Mononuclear cell (primary cell): ENCODE measurements around the gene CAPN7. TPM values are rescaled to one million over a fixed set of nuclear protein-coding genes. Genes with fewer than 3 reads are reported as not detected.

Experiments
- H3K27me3 ChIP-seq: 2 replicates; pipeline ENCODE4 v1.6.0; 2011; ENCODE audit warnings: low read length, control low read depth; ENCODE audit not compliant: insufficient read depth
- H3K4me1 ChIP-seq: 2 replicates; pipeline ENCODE4 v1.5.1; 2011; ENCODE audit warnings: mild to moderate bottlenecking, low read length, control low read depth; ENCODE audit not compliant: insufficient read depth
- H3K4me3 ChIP-seq: 2 replicates; pipeline ENCODE4 v1.5.1; 2011; ENCODE audit warnings: mild to moderate bottlenecking, low read length, moderate library complexity
- H3K9me3 ChIP-seq: 2 replicates; pipeline ENCODE4 v1.5.1; 2011; ENCODE audit warnings: low read depth, mild to moderate bottlenecking, control low read depth, low read length
- total RNA-seq: library from RNA; depleted of rRNA; stranded (reverse); fragments of >200 nt; gene quantifications from one replicate; pipeline ENCODE4 v1.2.3, GENCODE V29; 2012

The CAPN7 gene
- total RNA-seq, 1 donor = 111 TPM

DNA sequence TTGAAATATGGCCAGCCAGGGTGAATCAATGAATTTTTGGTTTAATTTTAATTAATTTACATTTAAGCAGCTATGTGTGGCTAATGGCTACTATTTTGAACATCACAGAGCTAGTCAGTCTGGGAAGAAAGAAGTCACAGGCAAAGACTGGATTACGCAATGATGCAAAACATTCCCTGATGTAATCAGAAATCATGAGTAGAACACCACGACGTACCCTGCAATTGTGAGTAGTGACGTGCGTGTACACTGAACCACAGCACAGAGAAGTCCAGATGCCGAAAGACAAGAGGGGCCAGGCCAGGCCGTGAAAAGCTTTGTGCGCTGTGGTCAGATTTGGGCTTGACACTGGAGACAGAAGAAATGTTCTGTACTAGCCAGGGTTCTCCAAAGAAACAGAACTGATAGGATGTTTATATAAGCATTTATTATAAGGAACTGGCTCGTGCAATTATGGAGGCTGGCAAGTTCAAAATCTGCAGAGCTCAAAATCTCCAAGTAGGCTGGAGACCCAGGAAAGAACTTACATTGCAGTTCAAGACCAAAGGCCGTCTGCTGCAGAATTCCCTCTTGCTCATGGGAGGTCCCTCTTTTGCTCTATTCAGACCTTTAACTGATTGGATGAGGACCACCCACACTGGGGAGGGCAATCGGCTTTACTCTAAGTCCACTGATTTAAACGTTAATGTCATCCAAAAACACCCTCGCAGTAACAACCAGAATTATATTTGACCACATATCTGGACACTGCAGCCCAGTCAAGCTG, 81.7 kb downstream of the CAPN7 start:
- Histone ChIP-seq H3K9me3 (no peaks in the 10 kb centered on the region), H3K4me1 (peaks cover 94% of the 10 kb centered on the region), H3K4me3 (no peak overlapping the region), H3K27me3 (no peaks in the 10 kb centered on the region)

DNA sequence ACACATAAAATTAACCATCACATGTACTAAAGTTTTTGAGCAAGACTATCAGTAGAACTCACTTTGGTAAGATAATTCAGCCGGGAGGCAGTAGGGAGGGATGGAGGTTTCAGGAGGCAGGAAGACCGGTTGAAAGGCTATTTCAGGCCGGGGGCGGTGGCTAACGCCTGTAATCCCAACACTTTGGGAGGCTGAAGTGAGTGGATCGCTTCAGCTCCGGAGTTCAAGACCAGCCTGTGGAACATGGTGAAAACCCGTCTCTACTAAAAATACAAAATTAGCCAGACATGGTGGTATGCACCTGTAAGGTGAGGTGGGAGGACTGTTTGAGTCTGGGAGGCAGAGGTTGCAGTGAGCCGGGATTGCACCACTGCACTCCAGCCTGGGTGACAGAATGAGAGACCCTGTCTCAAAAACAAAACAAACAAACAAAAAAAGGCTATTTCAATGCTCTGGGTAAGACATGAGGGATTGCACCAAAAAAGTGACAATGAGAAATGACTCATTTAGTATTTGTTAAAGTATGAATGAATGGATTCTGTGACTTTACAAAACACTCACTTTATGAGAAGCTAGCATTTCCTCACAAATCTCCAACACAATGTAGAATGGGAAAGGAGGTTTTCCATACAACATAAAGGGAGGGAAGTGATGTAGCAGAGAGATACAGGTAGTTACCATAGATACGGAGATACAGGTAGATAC, 82.4 kb downstream of the CAPN7 start:
- Histone ChIP-seq H3K27me3 (no peaks in the 10 kb centered on the region), H3K9me3 (no peaks in the 10 kb centered on the region), H3K4me3 (no peak overlapping the region), H3K4me1 (peaks cover 96% of the 10 kb centered on the region)

DNA sequence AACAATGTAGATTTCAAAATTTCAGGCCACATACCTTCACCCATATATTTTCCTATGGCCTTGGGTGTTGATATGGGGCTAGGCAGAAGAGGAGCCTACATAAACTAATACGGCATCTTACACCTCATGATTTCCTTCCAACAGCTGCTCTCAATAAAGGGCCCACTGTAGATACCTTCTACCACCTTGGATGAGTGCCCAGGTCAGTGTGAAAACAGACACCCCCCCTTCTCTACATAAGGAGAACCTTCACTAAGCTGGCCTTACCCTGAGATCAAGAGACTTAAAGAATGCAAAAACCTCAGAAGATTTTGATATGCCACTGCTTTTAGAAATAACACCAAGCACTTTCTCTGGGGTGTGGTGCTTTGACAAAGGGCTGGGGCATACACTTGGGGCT, 83.6 kb downstream of the CAPN7 start:
- no peak overlapping the region for H3K4me3 ChIP-seq

DNA sequence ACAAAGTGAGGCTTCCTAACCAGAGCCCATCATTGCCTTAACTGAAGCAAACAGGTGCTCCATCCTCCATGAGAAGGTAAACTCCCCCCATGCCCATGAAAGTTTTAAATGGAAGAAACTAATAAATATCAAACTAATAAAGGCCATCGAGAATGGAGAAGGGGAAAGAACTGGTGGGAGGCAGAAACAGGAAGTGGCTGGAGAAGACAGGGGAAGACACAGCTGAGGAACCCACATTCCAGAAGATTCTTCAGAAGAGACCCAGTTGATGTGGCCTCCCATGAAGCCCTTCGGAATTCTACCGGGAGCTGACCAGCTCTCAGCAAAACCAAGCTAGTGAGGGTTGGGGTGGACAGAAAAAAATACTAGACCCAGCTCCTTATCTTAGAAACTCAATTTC, 84.7 kb downstream of the CAPN7 start:
- no peak overlapping the region for H3K4me3 ChIP-seq
- peaks cover 97% of the 10 kb centered on the region for H3K4me1 ChIP-seq
- no peaks in the 10 kb centered on the region for H3K27me3 ChIP-seq

More for the DNA sequence above, 83.6 kb downstream of the CAPN7 start:
- H3K27me3 ChIP-seq = no peaks in the 10 kb centered on the region
- H3K4me1 ChIP-seq = peaks cover 96% of the 10 kb centered on the region
- H3K9me3 ChIP-seq = no peaks in the 10 kb centered on the region

DNA sequence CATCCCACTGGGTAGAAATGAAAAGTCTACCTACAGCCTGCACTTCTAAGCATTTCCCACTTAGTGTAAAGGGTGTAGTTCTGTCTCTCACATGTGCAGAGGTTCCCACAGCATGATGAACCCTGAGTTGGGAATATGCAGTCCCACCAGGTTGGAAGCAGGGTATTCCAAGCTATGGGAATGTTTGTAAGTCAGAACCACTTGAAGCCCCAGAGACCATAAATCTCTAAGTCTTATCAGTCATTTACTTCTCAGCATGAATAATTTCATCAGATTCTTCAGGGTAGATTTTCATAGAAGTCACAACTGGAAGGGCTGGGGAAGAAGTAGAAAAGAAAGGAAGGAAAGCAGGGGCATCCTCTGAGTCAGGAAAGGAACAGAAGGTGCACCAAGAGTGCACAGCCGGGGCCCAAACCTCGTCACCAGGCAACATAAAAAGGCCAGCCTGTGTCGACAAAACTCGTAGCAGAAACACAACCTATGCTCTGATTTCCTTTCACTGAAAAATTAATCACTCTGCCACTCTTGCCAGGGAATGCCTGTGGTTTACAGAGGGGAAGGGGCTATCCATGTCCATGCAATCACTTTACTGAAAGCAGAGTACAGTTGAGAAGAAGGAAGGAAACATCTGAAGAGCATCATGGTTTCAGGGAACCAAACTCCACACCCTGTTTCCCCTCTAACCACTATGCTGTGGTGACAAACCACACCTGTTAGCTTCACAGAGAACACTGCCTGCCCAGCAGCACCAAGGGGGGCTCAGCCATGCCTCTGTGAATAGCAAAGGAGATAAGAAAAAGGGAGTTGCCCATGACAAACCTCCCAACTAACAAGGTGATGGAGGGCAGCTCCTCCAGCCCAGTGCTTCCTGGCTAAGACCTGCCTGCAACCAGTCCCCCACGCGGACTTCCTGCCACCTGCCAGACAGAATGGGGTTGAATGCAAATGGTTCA, 85.8 kb downstream of the CAPN7 start:
- H3K4me1 ChIP-seq = peaks cover 100% of the 10 kb centered on the region
- H3K9me3 ChIP-seq = no peaks in the 10 kb centered on the region
- H3K27me3 ChIP-seq = no peaks in the 10 kb centered on the region
- no peak overlapping the region for H3K4me3 ChIP-seq

More for the DNA sequence above, 84.7 kb downstream of the CAPN7 start:
- no peaks in the 10 kb centered on the region for H3K9me3 ChIP-seq

DNA sequence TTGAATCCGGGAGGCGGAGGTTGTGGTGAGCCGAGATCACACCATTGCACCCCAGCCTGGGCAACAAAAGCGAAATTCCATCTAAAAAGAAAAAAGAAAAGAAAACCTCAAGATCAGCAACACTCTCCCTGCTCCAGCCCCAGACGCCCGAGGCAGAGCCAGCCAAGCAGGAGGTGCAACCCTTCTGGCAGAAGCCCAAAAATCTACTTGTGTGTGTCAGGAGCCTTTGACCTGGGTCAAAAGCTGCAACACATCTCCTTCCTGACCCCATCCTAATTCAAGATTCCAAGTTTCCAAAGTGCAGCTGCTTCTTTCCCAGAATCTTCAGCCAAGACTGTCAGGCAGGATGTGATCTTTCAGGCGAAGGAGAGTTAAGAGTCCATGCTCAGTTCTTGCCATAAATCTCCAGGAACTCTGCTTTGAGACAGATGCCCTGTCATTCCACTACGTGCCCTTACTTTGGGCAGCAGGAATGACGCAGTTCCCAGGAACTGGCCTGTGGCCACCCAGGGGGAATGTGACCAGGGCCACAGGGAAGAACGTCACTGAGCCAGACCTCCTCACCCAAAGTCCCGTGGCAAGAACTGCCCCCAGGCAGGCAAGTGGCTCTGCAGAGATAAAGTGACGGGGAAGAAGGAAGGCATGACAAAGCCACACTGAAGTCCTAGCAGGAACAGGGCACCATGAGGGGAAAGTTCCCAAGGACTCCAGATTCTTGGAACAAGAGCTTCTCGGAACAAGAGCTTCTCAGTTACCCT, 86.9 kb downstream of the CAPN7 start:
- Histone ChIP-seq H3K4me3 (no peak overlapping the region), H3K27me3 (no peaks in the 10 kb centered on the region), H3K4me1 (peaks cover 99% of the 10 kb centered on the region)

DNA sequence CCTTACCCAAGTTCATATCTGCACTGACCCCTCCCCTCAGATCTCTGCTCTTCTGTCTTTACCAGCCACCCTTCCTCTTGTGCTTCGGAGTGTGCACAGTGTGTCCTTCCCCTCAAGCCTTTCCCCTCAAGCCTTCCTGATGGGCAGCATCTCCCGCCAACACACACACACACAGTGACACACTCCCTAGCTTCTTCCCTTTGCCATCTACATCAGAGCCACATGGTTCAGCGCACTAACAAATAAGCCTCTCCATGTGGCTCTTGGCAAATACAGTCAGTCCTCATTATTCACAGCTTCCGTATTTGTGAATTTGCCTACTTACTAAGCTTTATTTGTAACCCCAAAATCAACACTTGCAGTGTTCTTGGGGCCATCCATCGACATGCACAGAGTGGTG, 88.9 kb downstream of the CAPN7 start:
- Histone ChIP-seq H3K4me3 (no peak overlapping the region), H3K9me3 (no peaks in the 10 kb centered on the region), H3K4me1 (peaks cover 94% of the 10 kb centered on the region), H3K27me3 (no peaks in the 10 kb centered on the region)

More for the DNA sequence above, 86.9 kb downstream of the CAPN7 start:
- H3K9me3 ChIP-seq = no peaks in the 10 kb centered on the region

DNA sequence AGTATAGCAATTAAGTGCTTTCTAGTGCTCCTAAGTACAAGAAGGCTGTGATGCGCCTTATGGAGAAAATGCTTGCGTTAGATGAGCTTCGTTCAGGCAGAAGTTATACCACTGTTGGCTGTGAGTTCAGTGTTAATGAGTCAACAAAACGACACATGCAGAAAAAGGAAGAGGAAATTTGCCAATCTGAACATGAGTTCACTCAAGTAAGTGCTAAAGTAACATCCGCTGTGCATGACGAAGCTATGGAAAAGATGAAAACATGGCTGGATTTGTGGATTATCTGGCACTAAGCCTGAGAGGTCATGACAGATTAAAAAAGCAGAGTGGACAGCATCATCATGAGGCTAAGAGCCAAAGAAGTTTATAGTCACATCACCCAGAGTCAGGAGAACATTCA, 89.5 kb downstream of the CAPN7 start:
- H3K9me3 ChIP-seq = no peaks in the 10 kb centered on the region
- H3K4me1 ChIP-seq = peaks cover 94% of the 10 kb centered on the region
- no peaks in the 10 kb centered on the region for H3K27me3 ChIP-seq
- no peak overlapping the region for H3K4me3 ChIP-seq

DNA sequence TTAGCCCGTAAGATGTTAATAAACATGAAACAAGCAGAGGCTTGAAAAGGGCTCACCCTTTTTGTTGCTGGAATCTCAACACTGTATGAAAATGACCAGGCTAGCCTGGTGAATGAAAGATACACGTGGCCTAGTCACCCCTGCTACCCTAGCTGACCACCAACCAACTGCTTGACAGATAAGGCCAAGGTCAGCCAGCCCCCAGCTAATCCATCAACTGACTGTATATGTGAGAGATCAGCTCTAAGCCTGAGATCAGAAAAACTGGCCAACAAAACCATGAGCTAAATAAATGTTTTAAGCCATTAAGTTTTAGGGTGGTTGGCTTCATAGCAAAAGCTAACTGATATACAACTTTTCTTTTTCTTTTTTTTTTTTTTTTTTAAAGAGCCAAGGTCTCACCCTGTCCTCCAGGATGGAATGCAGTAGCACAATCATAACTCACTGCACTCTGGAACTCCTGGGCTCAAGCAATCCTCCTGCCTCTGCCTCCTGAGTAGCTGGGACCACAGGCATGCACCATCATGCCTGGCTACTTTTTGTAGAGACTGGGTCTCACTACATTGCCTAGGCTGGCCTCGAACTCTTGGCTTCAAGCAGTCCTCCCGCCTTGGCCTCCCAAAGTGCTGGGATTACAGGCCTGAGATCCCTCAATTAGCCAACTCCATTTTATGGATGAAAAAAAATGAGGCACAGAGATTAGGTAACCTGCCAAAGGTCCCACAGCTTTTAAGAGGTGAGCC, 91.7 kb downstream of the CAPN7 start:
- Histone ChIP-seq H3K4me1 (peaks cover 91% of the 10 kb centered on the region), H3K4me3 (no peak overlapping the region), H3K27me3 (no peaks in the 10 kb centered on the region), H3K9me3 (no peaks in the 10 kb centered on the region)

DNA sequence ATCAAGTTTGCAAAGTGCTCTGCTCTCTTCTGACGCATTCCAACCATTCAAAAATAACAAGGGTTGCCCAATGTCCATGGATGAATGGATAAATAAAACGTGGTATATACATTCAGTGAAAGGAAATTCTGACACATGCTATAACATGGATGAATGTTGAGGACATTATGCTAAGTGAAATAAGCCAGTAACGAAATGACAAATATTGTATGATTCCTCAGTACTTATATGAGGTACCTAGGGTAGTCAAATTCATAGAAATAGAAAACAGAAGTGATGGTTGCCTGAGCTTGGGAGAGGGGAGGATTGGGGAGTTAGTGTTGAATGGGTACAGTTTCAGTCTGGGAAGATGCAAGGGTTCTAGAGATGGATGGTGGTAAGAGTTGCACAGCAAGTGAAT, 92.5 kb downstream of the CAPN7 start:
- no peak overlapping the region for H3K4me3 ChIP-seq
- no peaks in the 10 kb centered on the region for H3K27me3 ChIP-seq
- H3K9me3 ChIP-seq = no peaks in the 10 kb centered on the region
- peaks cover 84% of the 10 kb centered on the region for H3K4me1 ChIP-seq

DNA sequence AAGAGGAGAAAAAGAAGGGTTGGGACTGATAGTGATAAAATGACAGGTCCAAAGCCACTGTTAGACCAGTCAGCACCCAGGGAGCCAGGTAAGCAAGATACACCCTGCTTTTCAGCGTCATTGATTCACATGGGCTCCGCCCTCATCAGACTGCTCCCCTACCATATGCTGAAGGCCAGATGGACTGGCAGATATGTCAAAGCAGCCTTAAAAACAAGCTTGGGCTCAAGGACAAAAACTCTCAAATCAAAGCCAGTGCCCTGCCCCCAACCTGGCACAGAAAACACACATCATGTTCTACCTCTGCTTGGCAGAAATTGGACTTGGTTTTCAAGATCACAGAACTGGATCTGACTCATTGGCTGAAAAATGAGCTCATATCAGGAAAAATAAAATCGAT, 93.0 kb downstream of the CAPN7 start:
- H3K4me3 ChIP-seq = no peak overlapping the region

DNA sequence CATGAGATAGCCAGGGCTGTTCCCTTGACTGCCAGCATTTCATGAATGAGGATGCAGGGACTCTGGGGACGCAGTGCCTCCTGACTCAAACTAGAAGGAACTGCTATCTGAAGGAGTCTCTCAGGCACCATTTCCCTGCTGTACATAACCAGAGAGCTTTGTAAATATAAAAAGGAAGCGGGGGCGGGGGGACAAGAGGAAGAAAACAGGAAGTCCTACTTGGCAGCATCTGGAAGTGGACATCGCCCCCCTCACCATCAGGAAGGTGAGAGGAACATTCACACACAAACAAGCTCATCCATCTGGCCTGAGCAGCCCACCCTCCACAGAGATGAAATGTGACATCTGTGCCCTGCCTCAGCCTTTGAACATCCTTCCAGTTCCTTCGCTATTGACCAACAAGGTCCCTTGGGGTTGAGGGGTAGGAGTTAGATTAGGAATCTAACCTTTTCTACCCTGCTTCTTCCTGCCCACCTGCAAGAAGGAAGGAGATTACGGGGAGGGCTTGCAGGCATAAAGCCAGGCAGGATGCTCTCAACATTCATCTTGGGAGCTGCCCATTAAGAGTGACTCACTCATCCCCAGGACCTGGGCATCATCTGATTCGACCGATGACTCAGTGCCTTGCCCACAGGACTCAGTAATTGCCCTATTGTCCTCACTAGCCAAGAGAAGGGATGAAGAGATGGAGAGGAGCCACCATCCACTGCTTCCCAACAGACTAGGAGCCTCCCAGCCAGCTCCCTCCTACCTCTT, 94.5 kb downstream of the CAPN7 start:
- Histone ChIP-seq H3K9me3 (no peaks in the 10 kb centered on the region), H3K4me1 (peaks cover 83% of the 10 kb centered on the region), H3K4me3 (no peak overlapping the region), H3K27me3 (no peaks in the 10 kb centered on the region)

More for the DNA sequence above, 93.0 kb downstream of the CAPN7 start:
- H3K4me1 ChIP-seq = peaks cover 84% of the 10 kb centered on the region
- no peaks in the 10 kb centered on the region for H3K27me3 ChIP-seq
- H3K9me3 ChIP-seq = no peaks in the 10 kb centered on the region

DNA sequence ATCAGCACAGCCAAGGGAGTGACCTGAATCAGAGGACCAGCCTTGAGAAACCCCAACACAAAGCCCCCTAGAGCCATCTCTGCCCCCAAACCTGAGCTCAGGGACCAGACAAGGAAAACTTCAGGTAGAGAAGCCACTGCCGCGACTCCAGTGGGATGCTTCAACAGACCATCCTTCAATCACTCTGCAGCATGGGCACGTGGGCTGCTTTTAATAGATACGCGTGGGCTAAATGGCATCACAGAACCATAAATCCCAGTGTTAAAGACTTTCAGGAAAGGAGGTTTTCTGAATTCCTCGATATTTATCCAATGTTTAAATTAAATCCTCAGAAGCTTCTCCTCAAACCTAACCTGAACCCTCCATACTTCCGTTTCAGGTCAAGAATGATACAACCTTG, 95.7 kb downstream of the CAPN7 start:
- H3K9me3 ChIP-seq = no peaks in the 10 kb centered on the region
- peaks cover 82% of the 10 kb centered on the region for H3K4me1 ChIP-seq
- H3K27me3 ChIP-seq = no peaks in the 10 kb centered on the region
- H3K4me3 ChIP-seq = no peak overlapping the region
